Stimulated activated CD8-positive, alpha-beta memory T cell treated with anti-CD3 and anti-CD28 coated beads, Interleukin-7, amount 100 ng/mL, for 48 hours (primary cell): ENCODE data around the gene CPE.

Source experiments
- DNase-seq, 2 donors: peaks; one replicate each; pipeline ENCODE4 v3.0.0-alpha.2; 2020; ENCODE audit warnings: low read depth in 1 of 2; ENCODE audit errors: extremely low read depth in 1 of 2

CPE gene

GRCh38 chr4:165542476-165542875 lies 163.7 kb downstream of the CPE start:
- DNase-seq = no peak
